ENCODE data around the gene SLC25A6. TPM values are rescaled to one million over a fixed set of nuclear protein-coding genes. Genes with fewer than 3 reads are reported as not detected.
A peak's percentile ranks its signal among the peaks of the same experiment; 100 is the strongest.

Gene SLC25A6
- 273 and 404 TPM in 2 replicates for polyA plus RNA-seq (2011; rRNA removed)
- polyA minus RNA-seq (2011; rRNA and poly(A)+ RNA removed) = 162 and 202 TPM in 2 replicates

DNA sequence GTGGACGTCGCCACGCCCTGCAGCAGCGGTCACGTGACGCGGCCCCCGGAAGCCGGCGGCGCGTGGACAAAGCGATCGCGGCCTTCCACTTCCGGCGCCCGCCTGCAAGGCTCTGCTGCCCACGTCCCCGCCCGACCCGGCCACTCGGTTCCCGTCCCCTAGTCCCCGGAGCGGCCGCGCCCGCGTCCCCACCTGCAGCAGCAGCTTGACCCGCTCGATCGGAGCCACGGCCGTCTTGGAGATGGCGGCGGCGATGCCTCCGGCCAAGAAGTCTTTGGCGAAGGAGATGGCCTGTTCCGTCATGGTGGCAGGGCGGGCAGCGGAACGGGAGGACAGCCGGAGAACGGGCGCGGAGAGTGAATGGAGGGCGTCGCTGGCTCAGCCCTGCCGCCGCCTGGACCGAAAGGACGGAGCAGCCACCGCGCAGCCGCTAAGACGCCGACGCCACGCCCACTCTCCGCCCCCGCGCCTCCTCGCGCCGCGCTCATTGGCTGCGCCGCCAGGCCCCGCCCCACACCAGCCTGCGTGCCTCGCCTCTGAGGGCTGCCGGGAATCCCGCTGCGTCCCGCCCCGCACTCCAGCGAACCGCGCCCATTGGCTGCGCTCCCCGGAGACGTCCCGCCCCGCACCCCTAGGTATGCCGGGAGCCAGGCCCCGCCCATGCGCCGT is at the start of gene SLC25A6:
Gene SLC25A6, minus strand, starts transcription at position 407 of the 669 bp plus-strand sequence. Its CDS starts 104 bp downstream, at position 303.
- no peaks in the 10 kb centered on the region; the same call in 1 of the 2 replicates for H3K9me3 ChIP-seq (ENCODE audit: control insufficient read depth, insufficient read depth, low read length)
- no peaks in the 10 kb centered on the region for H3K27me3 ChIP-seq (ENCODE audit: control insufficient read depth, insufficient read depth, low read length)
- peak within 1 kb of the TSS; percentile 94 for H3K27ac ChIP-seq (ENCODE audit: low read depth, low read length)
- TF ChIP-seq CTCF (IDR thresholded peaks at IDR 0.05; ENCODE audit: low read depth, low read length) = no peak
- peak; percentile 92 for DNase-seq (ENCODE audit: low read depth, low spot score)
- POLR2A ChIA-PET = no interaction called here
- CTCF ChIA-PET = no interaction called here
- H3K4me3 ChIP-seq (ENCODE audit: low read depth, low read length) = peak within 1 kb of the TSS; percentile 100

DNA sequence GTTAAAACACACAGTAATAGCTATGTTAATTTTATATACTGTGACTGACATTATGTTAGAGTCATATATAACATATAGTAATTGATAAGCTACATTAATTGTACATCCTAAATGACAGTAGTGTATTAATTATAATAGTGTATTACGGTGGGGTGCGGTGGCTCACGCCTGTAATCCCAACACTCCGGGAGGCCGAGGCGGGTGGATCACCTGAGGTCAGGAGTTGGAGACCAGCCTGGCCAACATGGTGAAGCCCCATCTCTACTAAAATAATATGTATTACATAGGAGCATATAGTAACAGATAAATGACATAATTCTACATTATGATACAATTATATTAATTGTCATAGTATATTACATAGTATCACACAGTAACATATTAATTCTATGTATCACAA is 48.6 kb upstream of the SLC25A6 start:
- ChIA-PET CTCF (no interaction called here), POLR2A (no interaction called here)
- DNase-seq (ENCODE audit: low read depth, low spot score) = no peak
- H3K27me3 ChIP-seq (ENCODE audit: control insufficient read depth, insufficient read depth, low read length) = no peaks in the 10 kb centered on the region
- no peak overlapping the region for H3K4me3 ChIP-seq (ENCODE audit: low read depth, low read length)
- no peak overlapping the region for H3K27ac ChIP-seq (ENCODE audit: low read depth, low read length)
- no peak for TF ChIP-seq CTCF (IDR thresholded peaks at IDR 0.05; ENCODE audit: low read depth, low read length)
- H3K9me3 ChIP-seq (ENCODE audit: control insufficient read depth, insufficient read depth, low read length) = peaks cover 26% of the 10 kb centered on the region

GRCh38 chrX:1435241-1435895 is 43.5 kb upstream of the SLC25A6 start:
- Histone ChIP-seq H3K27me3 (ENCODE audit: control insufficient read depth, insufficient read depth, low read length) (no peaks in the 10 kb centered on the region), H3K27ac (ENCODE audit: low read depth, low read length) (no peak overlapping the region), H3K9me3 (ENCODE audit: control insufficient read depth, insufficient read depth, low read length) (no peaks in the 10 kb centered on the region; the same call in 1 of the 2 replicates), H3K4me3 (ENCODE audit: low read depth, low read length) (no peak overlapping the region)
- ChIA-PET POLR2A (no interaction called here), CTCF (no interaction called here)
- DNase-seq (ENCODE audit: low read depth, low spot score) = no peak
- no peak for TF ChIP-seq CTCF (IDR thresholded peaks at IDR 0.05; ENCODE audit: low read depth, low read length)

DNA sequence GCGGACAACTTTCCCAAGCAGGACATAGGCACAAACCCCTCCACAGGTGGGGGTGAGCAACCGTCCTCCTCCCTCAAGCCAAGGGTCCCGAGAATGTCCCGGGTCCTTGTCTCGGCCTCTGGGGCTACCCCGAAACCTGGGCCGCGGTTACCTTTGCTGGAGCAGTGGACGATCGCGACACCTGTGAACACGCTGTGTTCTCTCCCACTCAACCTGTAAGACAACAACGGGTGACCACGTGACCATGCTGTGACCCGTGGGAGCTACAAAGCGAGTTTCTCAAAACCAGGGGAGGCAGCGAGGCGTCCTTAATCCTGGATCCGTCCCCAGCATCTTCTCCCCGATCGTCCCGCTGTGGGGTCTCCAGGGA is 42.9 kb upstream of the SLC25A6 start:
- ChIA-PET CTCF (no interaction called here), POLR2A (no interaction called here)
- no peak for TF ChIP-seq CTCF (IDR thresholded peaks at IDR 0.05; ENCODE audit: low read depth, low read length)
- no peaks in the 10 kb centered on the region; the same call in 1 of the 2 replicates for H3K9me3 ChIP-seq (ENCODE audit: control insufficient read depth, insufficient read depth, low read length)
- no peak overlapping the region for H3K27ac ChIP-seq (ENCODE audit: low read depth, low read length)
- H3K4me3 ChIP-seq (ENCODE audit: low read depth, low read length) = no peak overlapping the region
- no peak for DNase-seq (ENCODE audit: low read depth, low spot score)
- no peaks in the 10 kb centered on the region for H3K27me3 ChIP-seq (ENCODE audit: control insufficient read depth, insufficient read depth, low read length)

DNA sequence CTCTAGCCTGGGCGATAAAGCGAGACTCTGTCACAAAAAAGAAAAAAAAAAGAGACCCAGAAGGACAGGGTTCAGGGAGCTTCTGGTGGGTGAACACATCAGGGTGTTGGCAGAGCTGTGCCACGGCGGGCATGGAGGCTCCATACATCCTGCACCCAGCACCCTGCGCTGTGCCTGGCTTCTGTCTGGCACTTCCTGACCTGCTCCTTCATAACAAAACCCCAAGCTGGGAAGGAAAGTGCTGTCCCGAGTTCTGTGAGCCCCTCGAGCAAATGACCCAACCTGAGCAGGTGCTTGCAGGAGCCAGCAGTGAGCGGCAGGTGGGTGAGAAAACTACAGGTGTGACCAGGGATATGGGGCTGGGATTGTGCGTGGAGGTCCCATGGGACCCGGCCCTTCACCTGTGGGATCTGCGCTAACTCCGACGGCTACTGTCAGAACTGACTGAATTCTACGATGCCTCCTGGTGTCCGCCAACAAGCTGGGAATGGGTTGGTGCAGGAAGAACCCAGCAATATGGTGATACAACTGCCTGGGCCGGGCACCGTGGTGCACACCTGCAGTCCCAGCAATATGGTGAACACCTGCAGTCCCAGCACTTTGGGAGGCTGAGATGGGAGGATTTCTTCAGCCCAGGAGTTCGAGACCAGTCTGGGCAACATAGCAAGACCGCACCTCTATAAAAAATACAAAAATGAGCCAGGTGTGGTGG is 41.9 kb upstream of the SLC25A6 start:
- no peaks in the 10 kb centered on the region for H3K27me3 ChIP-seq (ENCODE audit: control insufficient read depth, insufficient read depth, low read length)
- no peak overlapping the region for H3K27ac ChIP-seq (ENCODE audit: low read depth, low read length)
- ChIA-PET CTCF (no interaction called here), POLR2A (no interaction called here)
- no peaks in the 10 kb centered on the region; the same call in 1 of the 2 replicates for H3K9me3 ChIP-seq (ENCODE audit: control insufficient read depth, insufficient read depth, low read length)
- DNase-seq (ENCODE audit: low read depth, low spot score) = no peak
- H3K4me3 ChIP-seq (ENCODE audit: low read depth, low read length) = no peak overlapping the region
- no peak for TF ChIP-seq CTCF (IDR thresholded peaks at IDR 0.05; ENCODE audit: low read depth, low read length)
